DMS53 (cell line): ENCODE results near the gene SP6.

Source experiments
- DNase-seq: peaks from one replicate; lab custom pipeline; 2025; lab: John Stamatoyannopoulos, UW

The SP6 gene

GRCh38 chr17:47812146-47812920 lies 38.6 kb downstream of the SP6 start:
- DNase-seq: no peak

- no peak for DNase-seq
Measured at GRCh38 chr17:47811709-47812108, 39.3 kb downstream of the SP6 start.

- no peak for DNase-seq
Measured at GRCh38 chr17:47810901-47811635, 39.9 kb downstream of the SP6 start.

GRCh38 chr17:47810200-47810821 lies 40.7 kb downstream of the SP6 start:
- DNase-seq: peak; percentile 90

- no peak for DNase-seq
Measured at GRCh38 chr17:47808830-47809480, 42.0 kb downstream of the SP6 start.

GRCh38 chr17:47808036-47808829 lies 42.7 kb downstream of the SP6 start:
- DNase-seq: no peak

GRCh38 chr17:47807421-47807820 lies 43.5 kb downstream of the SP6 start:
- DNase-seq: no peak

- no peak for DNase-seq
Measured at GRCh38 chr17:47806913-47807255, 44.1 kb downstream of the SP6 start.

- no peak for DNase-seq
Measured at GRCh38 chr17:47806026-47806912, 44.7 kb downstream of the SP6 start.

GRCh38 chr17:47804461-47804860 lies 46.5 kb downstream of the SP6 start:
- no peak for DNase-seq

GRCh38 chr17:47803751-47804150 lies 47.2 kb downstream of the SP6 start:
- DNase-seq: no peak

GRCh38 chr17:47803201-47803600 lies 47.8 kb downstream of the SP6 start:
- no peak for DNase-seq

- peak; percentile 95 for DNase-seq
Measured at GRCh38 chr17:47802341-47803022, 48.5 kb downstream of the SP6 start.

GRCh38 chr17:47801906-47802305 lies 49.1 kb downstream of the SP6 start:
- no peak for DNase-seq

- DNase-seq: no peak
Measured at GRCh38 chr17:47801176-47801765, 49.7 kb downstream of the SP6 start.

GRCh38 chr17:47800686-47801085 lies 50.3 kb downstream of the SP6 start:
- DNase-seq: no peak

- no peak for DNase-seq
Measured at GRCh38 chr17:47797797-47798196, 53.2 kb downstream of the SP6 start.
